ENCODE measurements around the gene CDC37.

CDC37 gene

DNA sequence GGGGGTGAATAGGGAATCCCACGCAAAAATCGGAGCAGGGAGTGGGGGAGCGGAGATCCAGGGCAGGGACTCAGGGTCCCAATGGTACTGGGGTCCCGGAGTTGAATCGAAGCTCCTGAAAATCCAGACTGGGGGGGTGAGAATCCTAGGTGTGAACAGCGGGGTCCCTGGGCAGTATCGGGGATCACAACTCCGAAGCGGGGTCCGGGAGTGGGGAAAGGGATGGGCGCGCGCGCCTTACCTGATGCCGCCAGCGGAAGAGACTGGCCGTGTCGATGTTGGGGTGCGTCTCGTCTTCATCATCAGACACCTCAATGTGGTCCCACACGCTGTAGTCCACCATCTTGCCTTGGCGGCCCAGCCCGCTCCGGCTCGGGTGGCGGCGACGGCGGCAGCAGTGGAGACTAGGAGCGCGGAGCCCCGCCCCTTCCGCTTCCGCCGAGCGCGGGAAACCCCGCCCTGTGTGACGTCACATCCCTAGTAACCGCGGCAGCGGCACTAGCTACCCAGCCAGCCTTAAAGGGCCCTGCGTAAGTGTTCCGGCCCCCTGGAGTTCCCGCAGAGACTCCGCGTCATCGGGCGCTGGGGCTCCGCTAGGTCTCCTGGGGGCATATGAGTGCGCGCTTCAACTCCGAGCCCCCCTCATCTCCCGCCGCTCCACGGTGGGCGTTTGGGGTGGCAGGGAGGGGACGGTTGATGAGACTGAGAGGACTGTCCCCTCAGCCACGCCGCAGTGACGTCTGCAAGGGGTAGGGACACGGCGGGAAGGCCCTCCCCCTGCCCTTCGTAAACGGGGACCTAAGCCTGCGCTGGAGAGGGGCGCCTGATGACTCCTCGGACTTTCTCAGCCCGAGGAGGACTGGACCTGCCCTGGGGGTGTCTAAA lies at the start of gene CDC37:
TSS of gene CDC37 (minus strand) at position 406 of the 885 bp plus-strand sequence. CDS start at position 343, 63 bp downstream.
- Histone ChIP-seq H3K9ac (peak within 1 kb of the TSS; percentile 94), H3K27me3 (no peaks in the 10 kb centered on the region), H3K4me2 (peak within 1 kb of the TSS; percentile 97), H3K4me1 (peaks cover 78% of the 10 kb centered on the region), H4K20me1 (peaks cover 54% of the 10 kb centered on the region), H3K36me3 (peaks cover 29% of the 10 kb centered on the region), H3K9me3 (no peaks in the 10 kb centered on the region), H3K27ac (peak within 1 kb of the TSS; percentile 84), H3K4me3 (peak within 1 kb of the TSS; percentile 93)
- TF ChIP-seq Cebpa-rat (IDR thresholded peaks at IDR 0.05): no peak

- Histone ChIP-seq H3K27me3 (no peaks in the 10 kb centered on the region), H3K4me2 (peak overlapping the region; percentile 33), H4K20me1 (peaks cover 55% of the 10 kb centered on the region), H3K4me1 (peaks cover 36% of the 10 kb centered on the region), H3K36me3 (peaks cover 69% of the 10 kb centered on the region), H3K4me3 (no peak overlapping the region), H3K9me3 (no peaks in the 10 kb centered on the region), H3K27ac (no peak overlapping the region), H3K9ac (no peak overlapping the region)
- no peak for TF ChIP-seq Cebpa-rat (IDR thresholded peaks at IDR 0.05)
Measured at GRCh38 chr19:10450853-10451609, 47.7 kb upstream of the CDC37 start.

- peaks cover 38% of the 10 kb centered on the region for H3K4me1 ChIP-seq
- peaks cover 59% of the 10 kb centered on the region for H4K20me1 ChIP-seq
- no peaks in the 10 kb centered on the region for H3K27me3 ChIP-seq
- no peak overlapping the region for H3K4me2 ChIP-seq
- H3K9ac ChIP-seq: no peak overlapping the region
- peaks cover 65% of the 10 kb centered on the region for H3K36me3 ChIP-seq
- H3K27ac ChIP-seq: no peak overlapping the region
- no peaks in the 10 kb centered on the region for H3K9me3 ChIP-seq
- H3K4me3 ChIP-seq: no peak overlapping the region
- no peak for TF ChIP-seq Cebpa-rat (IDR thresholded peaks at IDR 0.05)
Measured at GRCh38 chr19:10450191-10450852, 47.0 kb upstream of the CDC37 start.

- Histone ChIP-seq H4K20me1 (peaks cover 61% of the 10 kb centered on the region), H3K27me3 (no peaks in the 10 kb centered on the region), H3K27ac (no peak overlapping the region), H3K4me3 (no peak overlapping the region), H3K36me3 (peaks cover 52% of the 10 kb centered on the region), H3K4me2 (no peak overlapping the region), H3K9me3 (no peaks in the 10 kb centered on the region), H3K4me1 (peaks cover 41% of the 10 kb centered on the region), H3K9ac (no peak overlapping the region)
- TF ChIP-seq Cebpa-rat (IDR thresholded peaks at IDR 0.05): no peak
Measured at GRCh38 chr19:10449037-10449436, 45.7 kb upstream of the CDC37 start.

DNA sequence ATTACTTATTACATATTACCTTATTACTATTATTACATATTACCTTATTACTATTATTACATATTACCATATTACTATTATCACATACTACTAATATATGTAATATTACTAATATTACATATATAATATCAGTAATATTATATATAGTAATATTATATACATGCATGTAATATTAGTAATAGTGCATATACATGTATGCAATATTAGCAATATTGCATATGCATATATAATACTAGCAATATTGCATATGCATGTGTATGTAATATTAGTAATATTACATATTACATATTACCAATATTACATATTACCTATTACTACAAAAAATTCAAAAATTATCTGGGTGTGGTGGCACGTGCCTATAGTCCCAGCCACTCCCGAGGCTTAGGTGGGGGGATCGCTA lies 39.4 kb upstream of the CDC37 start:
- H3K4me3 ChIP-seq: no peak overlapping the region
- peaks cover 77% of the 10 kb centered on the region for H4K20me1 ChIP-seq
- no peak overlapping the region for H3K4me2 ChIP-seq
- TF ChIP-seq Cebpa-rat (IDR thresholded peaks at IDR 0.05): no peak
- H3K36me3 ChIP-seq: peaks cover 25% of the 10 kb centered on the region
- H3K9ac ChIP-seq: no peak overlapping the region
- H3K9me3 ChIP-seq: no peaks in the 10 kb centered on the region
- peaks cover 19% of the 10 kb centered on the region for H3K4me1 ChIP-seq
- no peak overlapping the region for H3K27ac ChIP-seq
- H3K27me3 ChIP-seq: no peaks in the 10 kb centered on the region

- H3K27me3 ChIP-seq: no peaks in the 10 kb centered on the region
- no peak overlapping the region for H3K9ac ChIP-seq
- H3K4me3 ChIP-seq: no peak overlapping the region
- no peak overlapping the region for H3K4me2 ChIP-seq
- no peaks in the 10 kb centered on the region for H3K9me3 ChIP-seq
- peaks cover 28% of the 10 kb centered on the region for H3K4me1 ChIP-seq
- no peak overlapping the region for H3K27ac ChIP-seq
- peaks cover 12% of the 10 kb centered on the region; the same call in 1 of the 2 replicates for H3K36me3 ChIP-seq
- H4K20me1 ChIP-seq: peaks cover 74% of the 10 kb centered on the region
- no peak for TF ChIP-seq Cebpa-rat (IDR thresholded peaks at IDR 0.05)
Measured at GRCh38 chr19:10439588-10439987, 36.2 kb upstream of the CDC37 start.

DNA sequence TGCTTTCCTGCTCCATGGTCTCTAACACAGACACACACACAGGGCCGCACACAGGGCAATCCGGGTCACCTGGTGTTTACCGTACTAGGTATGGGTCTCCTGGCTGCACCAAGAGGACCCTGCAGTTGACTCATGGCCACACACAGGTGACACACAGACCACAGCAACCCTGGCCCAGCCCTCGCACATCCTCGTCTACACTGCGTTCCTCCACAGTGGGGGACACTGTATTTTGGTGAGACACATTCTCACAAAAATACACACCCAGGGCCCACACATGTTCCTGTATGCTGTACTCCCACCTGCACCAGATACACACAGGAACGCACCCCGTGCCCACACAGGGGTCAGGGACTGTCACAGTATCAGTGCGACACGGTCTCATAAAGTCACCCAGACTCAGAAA lies 29.8 kb upstream of the CDC37 start:
- TF ChIP-seq Cebpa-rat (IDR thresholded peaks at IDR 0.05): no peak
- H4K20me1 ChIP-seq: peaks cover 74% of the 10 kb centered on the region
- no peaks in the 10 kb centered on the region for H3K27me3 ChIP-seq
- no peaks in the 10 kb centered on the region for H3K36me3 ChIP-seq
- H3K9ac ChIP-seq: peak overlapping the region; percentile 71
- H3K4me1 ChIP-seq: peaks cover 83% of the 10 kb centered on the region
- H3K27ac ChIP-seq: peak overlapping the region; percentile 63
- no peak overlapping the region; the same call in 1 of the 2 replicates for H3K4me3 ChIP-seq
- H3K4me2 ChIP-seq: peak overlapping the region; percentile 95
- no peaks in the 10 kb centered on the region for H3K9me3 ChIP-seq

GRCh38 chr19:10432736-10433130 lies 29.4 kb upstream of the CDC37 start:
- H3K4me1 ChIP-seq: peaks cover 84% of the 10 kb centered on the region
- no peaks in the 10 kb centered on the region for H3K9me3 ChIP-seq
- no peak for TF ChIP-seq Cebpa-rat (IDR thresholded peaks at IDR 0.05)
- no peaks in the 10 kb centered on the region for H3K27me3 ChIP-seq
- H3K4me3 ChIP-seq: peak overlapping the region; percentile 62
- no peaks in the 10 kb centered on the region for H3K36me3 ChIP-seq
- H3K27ac ChIP-seq: peak overlapping the region; percentile 63
- H4K20me1 ChIP-seq: peaks cover 75% of the 10 kb centered on the region
- peak overlapping the region; percentile 71 for H3K9ac ChIP-seq
- H3K4me2 ChIP-seq: peak overlapping the region; percentile 95

- H3K27ac ChIP-seq: peak overlapping the region; percentile 73
- H3K4me2 ChIP-seq: peak overlapping the region; percentile 95
- peaks cover 90% of the 10 kb centered on the region for H3K4me1 ChIP-seq
Measured at GRCh38 chr19:10431943-10432735, 28.8 kb upstream of the CDC37 start.

More at GRCh38 chr19:10431943-10432735, 28.8 kb upstream of the CDC37 start:
- TF ChIP-seq Cebpa-rat (IDR thresholded peaks at IDR 0.05): no peak
- Histone ChIP-seq H3K36me3 (no peaks in the 10 kb centered on the region), H4K20me1 (peaks cover 81% of the 10 kb centered on the region), H3K9me3 (no peaks in the 10 kb centered on the region), H3K9ac (peak overlapping the region; percentile 71), H3K27me3 (no peaks in the 10 kb centered on the region), H3K4me3 (peak overlapping the region; percentile 62)
